GM12878 (cell line): Measurements from ENCODE around the gene FAM124B. TPM values are rescaled to one million over a fixed set of nuclear protein-coding genes. Genes with fewer than 3 reads are reported as not detected.

ENCODE experiments used
- ATAC-seq: fragments of 200-7000 bp; cut with Tn5 transposase; 3 replicates; pipeline ENCODE4 v1.9.1; 2020; ENCODE audit warnings: mild to moderate bottlenecking, moderate library complexity
- BruUV-seq: library from RNA; stranded (reverse); fragments of 400-500 nt; replicated peaks from 2 replicates; lab custom pipeline; 2021; lab: Mats Ljungman, UMichigan
- CTCF ChIA-PET: fragments of 300-600 bp; sonication (Branson Sonifier 250); formaldehyde crosslinking; extraction: SDS; loops from one replicate; lab custom pipeline; 2021; ENCODE audit warnings: inconsistent platforms; lab: Yijun Ruan, JAX
- POLR2A ChIA-PET: fragments of 350-600 bp; formaldehyde crosslinking; extraction: SDS; loops from one replicate; lab custom pipeline; 2021; ENCODE audit warnings: inconsistent platforms; lab: Charles Lee
- RAD21 ChIA-PET: fragments of 300-600 bp; sonication (Branson Sonifier 250); formaldehyde crosslinking; loops from one replicate; lab custom pipeline; 2023; ENCODE audit warnings: antibody characterized with exemption; ENCODE audit not compliant: unreplicated experiment; lab: Charles Lee
- SMC1A ChIA-PET: fragments of 300-600 bp; sonication (Branson Sonifier 250); formaldehyde crosslinking; loops from one replicate; lab custom pipeline; 2023; ENCODE audit not compliant: unreplicated experiment, uncharacterized antibody; lab: Charles Lee
- DNase-seq: peaks from one replicate; pipeline ENCODE4 v3.0.0-alpha.2; 2011; ENCODE audit warnings: low read depth, low spot score
- FAIRE-seq: peaks from 3 replicates; lab custom pipeline; 2011; peaks lifted over from hg19 to GRCh38; lab: Jason Lieb, UNC
- H2AFZ ChIP-seq: 2 replicates; pipeline ENCODE4 v1.6.0; 2011; ENCODE audit warnings: low read depth, low read length, control low read depth; ENCODE audit not compliant: control insufficient read depth
- H3K27ac ChIP-seq: 2 replicates; pipeline ENCODE4 v1.5.1; 2011; ENCODE audit warnings: control low read depth; ENCODE audit not compliant: control insufficient read depth, insufficient read depth
- H3K27me3 ChIP-seq, 2 experiments: replicated peaks in 1 of 2; 2 replicates each; pipeline versions ENCODE4 v1.6.0 to v1.6.1; 2011; ENCODE audit warnings: low read length in 1 of 2; ENCODE audit not compliant: control insufficient read depth in 2 of 2, insufficient read depth in 2 of 2
- H3K36me3 ChIP-seq, 2 experiments: 2 replicates each; pipeline ENCODE4 v1.5.1; 2011; ENCODE audit warnings: low read length in 1 of 2; ENCODE audit not compliant: control insufficient read depth in 2 of 2, insufficient read depth in 2 of 2
- H3K4me1 ChIP-seq: 2 replicates; pipeline ENCODE4 v1.6.1; 2011; ENCODE audit warnings: mild to moderate bottlenecking, low read length, moderate library complexity, mixed read lengths; ENCODE audit not compliant: control insufficient read depth, insufficient read depth
- H3K4me2 ChIP-seq: 2 replicates; pipeline ENCODE4 v1.6.0; 2011; ENCODE audit warnings: control low read depth; ENCODE audit not compliant: control insufficient read depth, insufficient read depth
- H3K4me3 ChIP-seq: fragments of 200-600 bp; sonication (generic); 2 replicates; pipeline ENCODE4 v1.5.1; 2016
- H3K79me2 ChIP-seq: 2 replicates; pipeline ENCODE4 v1.6.0; 2011; ENCODE audit warnings: low read length; ENCODE audit not compliant: control insufficient read depth, insufficient read depth
- H3K9ac ChIP-seq: 2 replicates; pipeline ENCODE4 v1.8.0; 2011; ENCODE audit warnings: low read length, control low read depth, mixed read lengths; ENCODE audit not compliant: control insufficient read depth, insufficient read depth
- H3K9me3 ChIP-seq: replicated peaks from 3 replicates; pipeline ENCODE4 v1.5.1; 2011; ENCODE audit warnings: mild to moderate bottlenecking, low read length; ENCODE audit not compliant: control insufficient read depth, insufficient read depth
- H4K20me1 ChIP-seq: 2 replicates; pipeline ENCODE4 v1.6.0; 2011; ENCODE audit not compliant: control insufficient read depth, insufficient read depth
- KLF5 ChIP-seq: fragments of 450-650 bp; IDR thresholded peaks from 2 replicates; pipeline ENCODE4 v1.6.1; 2014; ENCODE audit warnings: mild to moderate bottlenecking; ENCODE audit not compliant: partially characterized antibody
- NFXL1 ChIP-seq: fragments of 450-650 bp; IDR thresholded peaks from 2 replicates; pipeline ENCODE4 v1.6.1; 2017; ENCODE audit warnings: antibody characterized with exemption, mild to moderate bottlenecking, borderline replicate concordance
- POLR2A ChIP-seq: IDR thresholded peaks from 2 replicates; pipeline ENCODE4 v1.6.1; 2011; ENCODE audit warnings: low read depth, mild to moderate bottlenecking, low read length
- RBBP5 ChIP-seq: fragments of 200-600 bp; sonication (generic); conservative IDR thresholded peaks from 2 replicates; pipeline ENCODE4 v1.6.1; 2016
- SIX5 ChIP-seq: IDR thresholded peaks from 2 replicates; pipeline ENCODE4 v1.6.1; 2011; ENCODE audit warnings: mild to moderate bottlenecking, low read depth, low read length, moderate library complexity; ENCODE audit not compliant: severe bottlenecking
- SMARCA5 ChIP-seq: fragments of 450-650 bp; IDR thresholded peaks from 2 replicates; pipeline ENCODE4 v1.6.1; 2017; ENCODE audit warnings: mild to moderate bottlenecking
- SRF ChIP-seq, 2 experiments: IDR thresholded peaks; 2 replicates each; pipeline ENCODE4 v1.6.1; 2011; ENCODE audit warnings: low read depth in 2 of 2, low read length in 2 of 2, mild to moderate bottlenecking in 1 of 2, moderate library complexity in 1 of 2
- STAT3 ChIP-seq: IDR thresholded peaks from 2 replicates; pipeline ENCODE4 v1.6.1; 2011; ENCODE audit warnings: low read depth, low read length, improper control_type of control experiment
- YBX1 ChIP-seq: fragments of 450-650 bp; IDR thresholded peaks from 2 replicates; pipeline ENCODE4 v1.6.1; 2016; ENCODE audit warnings: antibody characterized with exemption
- ZNF622 ChIP-seq: fragments of 450-650 bp; IDR thresholded peaks from 2 replicates; pipeline ENCODE4 v1.6.1; 2017; ENCODE audit warnings: mild to moderate bottlenecking, inconsistent platforms
- WGBS: methylation state at CpG from one replicate; pipeline ENCODE4 v1.1.6; 2016; ENCODE audit warnings: low lambda C conversion rate; ENCODE audit not compliant: insufficient replicate concordance, insufficient coverage; ENCODE audit errors: missing lambda C conversion rate; 5-methylcytosine and 5-hydroxymethylcytosine counted together
- in situ Hi-C: fragments of 300-500 bp; cut with MboI; formaldehyde crosslinking; loops from 9 replicates; pipeline ENCODE4 v1.14.3; 2018; ENCODE audit warnings: mixed read lengths
- intact Hi-C: fragments of 100-400 bp; cut with micrococcal nuclease; formaldehyde crosslinking; loops from one replicate; pipeline ENCODE4 v1.14.2; 2022; ENCODE audit not compliant: unreplicated experiment
- polyA plus RNA-seq, 11 experiments: library from polyadenylated mRNA; depleted of rRNA in 4 of 11; unstranded in 6 of 11; stranded (reverse) in 5 of 11; fragments of >200 nt; fragmentation: Nextera tagmentation in 4 of 11; fragmentation: Illumina TruSeq in 1 of 11; extraction: Ambion mirVana in 4 of 11; extraction: Trizol in 1 of 11; gene quantifications; 1 replicate in 1 of 11; 2 replicates in 10 of 11; pipeline versions ENCODE4 v1.2.1 to v1.2.3, GENCODE V29; 2011 to 2016; ENCODE audit warnings: inconsistent platforms in 2 of 11, missing spikeins in 2 of 11, low read depth in 1 of 11
- total RNA-seq, 4 experiments: library from RNA; depleted of rRNA in 3 of 4; stranded (reverse); fragments of >200 nt in 3 of 4; fragmentation: Illumina TruSeq in 1 of 4; extraction: Trizol in 1 of 4; gene quantifications; 2 replicates each; pipeline versions ENCODE4 v1.2.1 to v1.2.3, GENCODE V29; 2013 to 2021
- TF ChIP-seq, protein P1 (sequence below): fragments of 450-650 bp; IDR thresholded peaks from 2 replicates; pipeline ENCODE4 v1.6.1; 2017; ENCODE audit warnings: mild to moderate bottlenecking, moderate library complexity
- TF ChIP-seq, protein P2 (sequence below): fragments of 450-650 bp; IDR thresholded peaks from 2 replicates; pipeline ENCODE4 v1.6.1; 2017; ENCODE audit warnings: low read depth, mild to moderate bottlenecking, moderate library complexity
- TF ChIP-seq, protein P3 (sequence below): fragments of 450-650 bp; IDR thresholded peaks from 2 replicates; pipeline ENCODE4 v1.6.1; 2017; ENCODE audit warnings: borderline replicate concordance

FAM124B gene
- total and polyA plus RNA-seq, 10 of the 15 experiments (the other 5 are each of a cell fraction or from before 2014, with no cell fraction given), result not detected

- POLR2A ChIA-PET, result no interaction called here
Observed at GRCh38 chr2:224372641-224373040, 29.3 kb downstream of the FAM124B start.

More at GRCh38 chr2:224372641-224373040, 29.3 kb downstream of the FAM124B start:
- no peak overlapping the region for H2AFZ ChIP-seq
- ChIA-PET CTCF (interaction anchor here (1.1 to 8.2 kb wide), 3 partner anchors 32 to 402 kb away, joined by 3 to 70 read pairs (median 5); no protein-coding TSS in a partner anchor), SMC1A (no interaction called here), RAD21 (interaction anchor here (0.8 to 1.0 kb wide), 2 partner anchors 275 to 279 kb away, joined by 3 to 5 read pairs; no protein-coding TSS in a partner anchor)
- no peak overlapping the region for H3K9ac ChIP-seq
- in situ Hi-C loops (loop anchor here (25.0 kb wide), 1 partner anchor 640 kb away; no protein-coding TSS in a partner anchor), intact Hi-C loops (no loop called here)
- H3K4me3 ChIP-seq, result no peak overlapping the region
- no peaks in the 10 kb centered on the region for H3K36me3 ChIP-seq
- H3K27me3 ChIP-seq, result no peaks in the 10 kb centered on the region
- TF ChIP-seq SRF (IDR thresholded peaks at IDR 0.05; ENCODE audit: low read depth in 2 of 2, low read length in 2 of 2), result no peak
- no peak for TF ChIP-seq POLR2A
- TF ChIP-seq STAT3, result no peak
- TF ChIP-seq, protein P1, sequence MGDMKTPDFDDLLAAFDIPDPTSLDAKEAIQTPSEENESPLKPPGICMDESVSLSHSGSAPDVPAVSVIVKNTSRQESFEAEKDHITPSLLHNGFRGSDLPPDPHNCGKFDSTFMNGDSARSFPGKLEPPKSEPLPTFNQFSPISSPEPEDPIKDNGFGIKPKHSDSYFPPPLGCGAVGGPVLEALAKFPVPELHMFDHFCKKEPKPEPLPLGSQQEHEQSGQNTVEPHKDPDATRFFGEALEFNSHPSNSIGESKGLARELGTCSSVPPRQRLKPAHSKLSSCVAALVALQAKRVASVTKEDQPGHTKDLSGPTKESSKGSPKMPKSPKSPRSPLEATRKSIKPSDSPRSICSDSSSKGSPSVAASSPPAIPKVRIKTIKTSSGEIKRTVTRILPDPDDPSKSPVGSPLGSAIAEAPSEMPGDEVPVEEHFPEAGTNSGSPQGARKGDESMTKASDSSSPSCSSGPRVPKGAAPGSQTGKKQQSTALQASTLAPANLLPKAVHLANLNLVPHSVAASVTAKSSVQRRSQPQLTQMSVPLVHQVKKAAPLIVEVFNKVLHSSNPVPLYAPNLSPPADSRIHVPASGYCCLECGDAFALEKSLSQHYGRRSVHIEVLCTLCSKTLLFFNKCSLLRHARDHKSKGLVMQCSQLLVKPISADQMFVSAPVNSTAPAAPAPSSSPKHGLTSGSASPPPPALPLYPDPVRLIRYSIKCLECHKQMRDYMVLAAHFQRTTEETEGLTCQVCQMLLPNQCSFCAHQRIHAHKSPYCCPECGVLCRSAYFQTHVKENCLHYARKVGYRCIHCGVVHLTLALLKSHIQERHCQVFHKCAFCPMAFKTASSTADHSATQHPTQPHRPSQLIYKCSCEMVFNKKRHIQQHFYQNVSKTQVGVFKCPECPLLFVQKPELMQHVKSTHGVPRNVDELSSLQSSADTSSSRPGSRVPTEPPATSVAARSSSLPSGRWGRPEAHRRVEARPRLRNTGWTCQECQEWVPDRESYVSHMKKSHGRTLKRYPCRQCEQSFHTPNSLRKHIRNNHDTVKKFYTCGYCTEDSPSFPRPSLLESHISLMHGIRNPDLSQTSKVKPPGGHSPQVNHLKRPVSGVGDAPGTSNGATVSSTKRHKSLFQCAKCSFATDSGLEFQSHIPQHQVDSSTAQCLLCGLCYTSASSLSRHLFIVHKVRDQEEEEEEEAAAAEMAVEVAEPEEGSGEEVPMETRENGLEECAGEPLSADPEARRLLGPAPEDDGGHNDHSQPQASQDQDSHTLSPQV, result no peak
- TF ChIP-seq KLF5, result no peak
- no peak for TF ChIP-seq ZNF622
- TF ChIP-seq, protein P2, sequence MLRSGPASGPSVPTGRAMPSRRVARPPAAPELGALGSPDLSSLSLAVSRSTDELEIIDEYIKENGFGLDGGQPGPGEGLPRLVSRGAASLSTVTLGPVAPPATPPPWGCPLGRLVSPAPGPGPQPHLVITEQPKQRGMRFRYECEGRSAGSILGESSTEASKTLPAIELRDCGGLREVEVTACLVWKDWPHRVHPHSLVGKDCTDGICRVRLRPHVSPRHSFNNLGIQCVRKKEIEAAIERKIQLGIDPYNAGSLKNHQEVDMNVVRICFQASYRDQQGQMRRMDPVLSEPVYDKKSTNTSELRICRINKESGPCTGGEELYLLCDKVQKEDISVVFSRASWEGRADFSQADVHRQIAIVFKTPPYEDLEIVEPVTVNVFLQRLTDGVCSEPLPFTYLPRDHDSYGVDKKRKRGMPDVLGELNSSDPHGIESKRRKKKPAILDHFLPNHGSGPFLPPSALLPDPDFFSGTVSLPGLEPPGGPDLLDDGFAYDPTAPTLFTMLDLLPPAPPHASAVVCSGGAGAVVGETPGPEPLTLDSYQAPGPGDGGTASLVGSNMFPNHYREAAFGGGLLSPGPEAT, result no peak
- TF ChIP-seq NFXL1, result no peak
- no peak for TF ChIP-seq SIX5
- no peak for TF ChIP-seq YBX1
- TF ChIP-seq SMARCA5, result no peak
- no peak for TF ChIP-seq RBBP5
- TF ChIP-seq, protein P3, sequence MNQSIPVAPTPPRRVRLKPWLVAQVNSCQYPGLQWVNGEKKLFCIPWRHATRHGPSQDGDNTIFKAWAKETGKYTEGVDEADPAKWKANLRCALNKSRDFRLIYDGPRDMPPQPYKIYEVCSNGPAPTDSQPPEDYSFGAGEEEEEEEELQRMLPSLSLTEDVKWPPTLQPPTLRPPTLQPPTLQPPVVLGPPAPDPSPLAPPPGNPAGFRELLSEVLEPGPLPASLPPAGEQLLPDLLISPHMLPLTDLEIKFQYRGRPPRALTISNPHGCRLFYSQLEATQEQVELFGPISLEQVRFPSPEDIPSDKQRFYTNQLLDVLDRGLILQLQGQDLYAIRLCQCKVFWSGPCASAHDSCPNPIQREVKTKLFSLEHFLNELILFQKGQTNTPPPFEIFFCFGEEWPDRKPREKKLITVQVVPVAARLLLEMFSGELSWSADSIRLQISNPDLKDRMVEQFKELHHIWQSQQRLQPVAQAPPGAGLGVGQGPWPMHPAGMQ, result no peak
- no peaks in the 10 kb centered on the region for H4K20me1 ChIP-seq
- H3K4me1 ChIP-seq, result no peaks in the 10 kb centered on the region
- no peak for FAIRE-seq
- WGBS, result 47% methylated on average over 6 of the region's 6 CpGs
- no peak for ATAC-seq
- no peaks in the 10 kb centered on the region for H3K9me3 ChIP-seq
- H3K27ac ChIP-seq, result no peak overlapping the region
- H3K4me2 ChIP-seq, result no peak overlapping the region
- no peak for DNase-seq
- H3K79me2 ChIP-seq, result no peaks in the 10 kb centered on the region
- BruUV-seq, result no TSS peak
